Hepatocyte (in vitro differentiated cells): ENCODE results near the gene ATP6V1E1. TPM values are rescaled to one million over a fixed set of nuclear protein-coding genes. Genes with fewer than 3 reads are reported as not detected.
"Not testable (repeated sequence)": the region's sequence is repeated elsewhere in the genome, so short reads cannot be mapped to it uniquely, and the experiment has no call there.

Experiments
- DNase-seq: peaks from one replicate; pipeline ENCODE4 v3.0.0-alpha.2; 2016; ENCODE audit warnings: low spot score
- H2AFZ ChIP-seq: fragments of 200-600 bp; sonication (generic); 2 replicates; pipeline ENCODE4 v1.6.0; 2016; ENCODE audit warnings: antibody characterized with exemption, mild to moderate bottlenecking
- H3K27ac ChIP-seq: fragments of 200-600 bp; sonication (generic); 2 replicates; pipeline ENCODE4 v1.5.1; 2016; ENCODE audit warnings: mild to moderate bottlenecking
- H3K27me3 ChIP-seq: fragments of 200-600 bp; sonication (generic); 2 replicates; pipeline ENCODE4 v1.6.1; 2016
- H3K36me3 ChIP-seq: fragments of 200-600 bp; sonication (generic); replicated peaks from 2 replicates; pipeline ENCODE4 v1.5.1; 2016; ENCODE audit warnings: low read depth; ENCODE audit not compliant: insufficient read depth
- H3K4me1 ChIP-seq: fragments of 200-600 bp; sonication (generic); 2 replicates; pipeline ENCODE4 v1.5.1; 2016; ENCODE audit warnings: mild to moderate bottlenecking, moderate library complexity; ENCODE audit not compliant: insufficient read depth
- H3K4me2 ChIP-seq: fragments of 200-600 bp; sonication (generic); 2 replicates; pipeline ENCODE4 v1.6.0; 2016
- H3K4me3 ChIP-seq: fragments of 200-600 bp; sonication (generic); 2 replicates; pipeline ENCODE4 v1.5.1; 2016; ENCODE audit warnings: mild to moderate bottlenecking
- H3K79me2 ChIP-seq: fragments of 200-600 bp; sonication (generic); 2 replicates; pipeline ENCODE4 v1.6.0; 2017; ENCODE audit warnings: mild to moderate bottlenecking
- H3K9me2 ChIP-seq: fragments of 200-600 bp; sonication (generic); replicated peaks from 2 replicates; pipeline ENCODE4 v1.6.0; 2017; ENCODE audit warnings: mild to moderate bottlenecking; ENCODE audit not compliant: insufficient read depth
- H3K9me3 ChIP-seq: fragments of 200-600 bp; sonication (generic); 2 replicates; pipeline ENCODE4 v1.5.1; 2016; ENCODE audit warnings: low read depth, mild to moderate bottlenecking
- H4K20me1 ChIP-seq: fragments of 200-600 bp; sonication (generic); 2 replicates; pipeline ENCODE4 v1.6.0; 2016; ENCODE audit warnings: mild to moderate bottlenecking; ENCODE audit not compliant: insufficient read depth, poor library complexity, severe bottlenecking
- EZH2 ChIP-seq: fragments of 200-600 bp; sonication (generic); IDR thresholded peaks from 2 replicates; pipeline ENCODE4 v1.6.1; 2016; ENCODE audit warnings: antibody characterized with exemption, mild to moderate bottlenecking, borderline replicate concordance
- EZH2phosphoT487 ChIP-seq: fragments of 200-600 bp; sonication (generic); IDR thresholded peaks from one replicate; pipeline ENCODE4 v1.6.1; 2018; ENCODE audit warnings: antibody characterized with exemption, mild to moderate bottlenecking, low read depth, moderate library complexity; ENCODE audit not compliant: unreplicated experiment, severe bottlenecking
- WGBS: methylation state at CpG from one replicate; pipeline ENCODE4 v1.1.6; 2016; ENCODE audit warnings: low lambda C conversion rate; ENCODE audit errors: missing lambda C conversion rate; 5-methylcytosine and 5-hydroxymethylcytosine counted together
- polyA plus RNA-seq: library from polyadenylated mRNA; unstranded; fragments of >200 nt; fragmentation: Nextera tagmentation; extraction: Ambion mirVana; gene quantifications from 2 replicates; pipeline ENCODE4 v1.2.1, GENCODE V29; 2016
- total RNA-seq: library from RNA; depleted of rRNA; stranded (reverse); fragments of >200 nt; gene quantifications from 2 replicates; pipeline ENCODE4 v1.2.3, GENCODE V29; 2014
- TF ChIP-seq, protein P1 (sequence below): fragments of 200-600 bp; sonication (generic); IDR thresholded peaks from 2 replicates; pipeline ENCODE4 v1.5.1; 2016; ENCODE audit warnings: antibody characterized with exemption, mild to moderate bottlenecking; ENCODE audit not compliant: poor library complexity

Gene ATP6V1E1
- total and polyA plus RNA-seq, 2 experiments from 2014 or later, result 122 to 145 TPM

- Histone ChIP-seq H3K4me3 (peak overlapping the region; percentile 54), H3K27ac (peak overlapping the region; percentile 99), H2AFZ (peak overlapping the region; percentile 68), H3K4me1 (peaks cover 28% of the 10 kb centered on the region), H3K4me2 (peak overlapping the region; percentile 82), H3K79me2 (peaks cover 29% of the 10 kb centered on the region), H4K20me1 (no peaks in the 10 kb centered on the region), H3K27me3 (no peaks in the 10 kb centered on the region), H3K9me2 (no peaks in the 10 kb centered on the region), H3K36me3 (no peaks in the 10 kb centered on the region), H3K9me3 (no peaks in the 10 kb centered on the region)
- TF ChIP-seq EZH2, result no peak
- peak; percentile 4 for DNase-seq
- WGBS, result 52% methylated on average over 10 of the region's 10 CpGs
These were observed 9.1 kb upstream of the ATP6V1E1 start for GRCh38 chr22:17637490-17638181.

DNA sequence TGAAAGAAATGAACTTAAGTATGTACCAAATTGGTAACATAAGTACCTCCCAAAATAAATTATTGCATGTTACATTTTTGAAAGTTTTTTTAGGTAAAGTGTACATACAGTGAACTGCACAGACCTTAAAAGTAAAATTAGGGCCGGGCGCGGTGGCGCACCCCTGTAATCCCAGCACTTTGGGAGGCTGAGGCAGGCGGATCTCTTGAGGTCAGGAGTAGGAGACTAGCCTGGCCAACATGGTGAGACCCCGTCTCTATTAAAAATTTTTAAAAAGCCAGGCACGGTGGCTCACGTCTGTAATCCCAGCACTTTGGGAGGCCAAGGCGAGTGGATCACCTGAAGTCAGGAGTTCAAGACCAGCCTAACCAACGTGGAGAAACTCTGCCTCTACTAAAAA is 8.3 kb upstream of the ATP6V1E1 start:
- H3K9me3 ChIP-seq, H4K20me1 ChIP-seq, DNase-seq, H3K4me3 ChIP-seq, H3K27me3 ChIP-seq, H3K9me2 ChIP-seq, H2AFZ ChIP-seq, H3K4me2 ChIP-seq, H3K36me3 ChIP-seq: not testable (repeated sequence)
- Histone ChIP-seq H3K79me2 (peaks cover 21% of the 10 kb centered on the region), H3K27ac (peak overlapping the region; percentile 99), H3K4me1 (peaks cover 29% of the 10 kb centered on the region)
- WGBS, result 99% methylated on average over 10 of the region's 10 CpGs

GRCh38 chr22:17634696-17635095 is 6.1 kb upstream of the ATP6V1E1 start:
- peaks cover 23% of the 10 kb centered on the region for H3K4me1 ChIP-seq
- no peak overlapping the region for H3K4me2 ChIP-seq
- no peak overlapping the region for H3K4me3 ChIP-seq
- H3K9me2 ChIP-seq, result no peaks in the 10 kb centered on the region
- H2AFZ ChIP-seq, result no peak overlapping the region
- H3K9me3 ChIP-seq, result no peaks in the 10 kb centered on the region
- peak overlapping the region; percentile 94 for H3K27ac ChIP-seq
- no peaks in the 10 kb centered on the region for H3K36me3 ChIP-seq
- no peaks in the 10 kb centered on the region for H3K79me2 ChIP-seq
- H4K20me1 ChIP-seq, result no peaks in the 10 kb centered on the region
- H3K27me3 ChIP-seq, result no peaks in the 10 kb centered on the region
- DNase-seq, result no peak
- WGBS, result 95% methylated on average over 3 of the region's 3 CpGs
- no peak for TF ChIP-seq EZH2phosphoT487
- no peak for TF ChIP-seq EZH2

- Histone ChIP-seq H3K9me2 (no peaks in the 10 kb centered on the region), H3K9me3 (no peaks in the 10 kb centered on the region), H3K36me3 (no peaks in the 10 kb centered on the region), H3K4me3 (no peak overlapping the region), H2AFZ (peak overlapping the region; percentile 34), H3K27ac (peak overlapping the region; percentile 94), H3K4me2 (peak overlapping the region; percentile 52), H4K20me1 (no peaks in the 10 kb centered on the region), H3K79me2 (no peaks in the 10 kb centered on the region), H3K4me1 (peaks cover 22% of the 10 kb centered on the region), H3K27me3 (no peaks in the 10 kb centered on the region)
- no peak for TF ChIP-seq EZH2
- TF ChIP-seq, protein P1, sequence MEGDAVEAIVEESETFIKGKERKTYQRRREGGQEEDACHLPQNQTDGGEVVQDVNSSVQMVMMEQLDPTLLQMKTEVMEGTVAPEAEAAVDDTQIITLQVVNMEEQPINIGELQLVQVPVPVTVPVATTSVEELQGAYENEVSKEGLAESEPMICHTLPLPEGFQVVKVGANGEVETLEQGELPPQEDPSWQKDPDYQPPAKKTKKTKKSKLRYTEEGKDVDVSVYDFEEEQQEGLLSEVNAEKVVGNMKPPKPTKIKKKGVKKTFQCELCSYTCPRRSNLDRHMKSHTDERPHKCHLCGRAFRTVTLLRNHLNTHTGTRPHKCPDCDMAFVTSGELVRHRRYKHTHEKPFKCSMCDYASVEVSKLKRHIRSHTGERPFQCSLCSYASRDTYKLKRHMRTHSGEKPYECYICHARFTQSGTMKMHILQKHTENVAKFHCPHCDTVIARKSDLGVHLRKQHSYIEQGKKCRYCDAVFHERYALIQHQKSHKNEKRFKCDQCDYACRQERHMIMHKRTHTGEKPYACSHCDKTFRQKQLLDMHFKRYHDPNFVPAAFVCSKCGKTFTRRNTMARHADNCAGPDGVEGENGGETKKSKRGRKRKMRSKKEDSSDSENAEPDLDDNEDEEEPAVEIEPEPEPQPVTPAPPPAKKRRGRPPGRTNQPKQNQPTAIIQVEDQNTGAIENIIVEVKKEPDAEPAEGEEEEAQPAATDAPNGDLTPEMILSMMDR, result no peak
- no peak for TF ChIP-seq EZH2phosphoT487
- no peak for DNase-seq
- WGBS, result 91% methylated on average over 3 of the region's 3 CpGs
These were observed 5.4 kb upstream of the ATP6V1E1 start for GRCh38 chr22:17633998-17634323.
